ENCODE data around the gene SHROOM3. TPM values are rescaled to one million over a fixed set of nuclear protein-coding genes. Genes with fewer than 3 reads are reported as not detected.

SHROOM3 gene
- total and polyA plus RNA-seq, 2 donors (not counting 1 experiment from before 2014, with no cell fraction given) = 0.91 to 1.5 TPM

DNA sequence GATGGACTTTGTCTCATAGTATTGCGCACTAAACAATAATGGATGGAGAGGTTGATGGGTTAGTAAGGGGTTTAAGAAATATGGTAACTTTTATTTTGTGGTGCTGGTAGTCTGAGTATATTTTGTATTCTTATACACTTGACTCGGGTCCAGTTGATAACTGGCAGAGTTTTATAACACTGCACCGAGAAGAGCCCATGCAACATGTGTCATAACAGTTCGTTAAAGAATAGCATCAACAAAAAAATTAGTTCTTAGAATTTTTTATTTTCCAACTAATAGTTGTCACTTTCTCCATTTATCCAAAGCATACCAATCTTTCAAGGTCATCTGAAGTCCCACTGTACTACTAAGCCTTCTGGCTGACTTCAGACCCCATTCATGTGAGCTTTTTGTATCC lies 287.8 kb downstream of the SHROOM3 start:
- Mint-ChIP-seq H3K9me3 (ENCODE audit: insufficient read depth) (no peaks in the 10 kb centered on the region), H3K27ac (no peak overlapping the region), H3K4me1 (peaks cover 4% of the 10 kb centered on the region), H3K27me3 (no peaks in the 10 kb centered on the region), H3K4me3 (no peak overlapping the region)
- H3K9ac ChIP-seq (ENCODE audit: low read length) = no peak overlapping the region
- no peaks in the 10 kb centered on the region for H3K36me3 ChIP-seq (replicated peaks in 1 of 2; ENCODE audit: control extremely low read depth in 1 of 2, control insufficient read depth in 1 of 2, extremely low read depth in 1 of 2, insufficient read depth in 2 of 2, low read length in 1 of 2)
- no peaks in the 10 kb centered on the region for H3K79me2 ChIP-seq (ENCODE audit: control insufficient read depth, insufficient read depth, low read length)
- no peak overlapping the region for H3K27ac ChIP-seq (ENCODE audit: low read length in 2 of 2)
- no peaks in the 10 kb centered on the region for H3K27me3 ChIP-seq (replicated peaks in 1 of 4; ENCODE audit: control extremely low read depth in 1 of 4, control insufficient read depth in 3 of 4, insufficient read depth in 4 of 4, low read length in 3 of 4)
- no peaks in the 10 kb centered on the region for H4K20me1 ChIP-seq (ENCODE audit: control insufficient read depth, insufficient read depth, low read length, poor library complexity, severe bottlenecking)
- no peaks in the 10 kb centered on the region for H3K9me3 ChIP-seq (ENCODE audit: control extremely low read depth in 1 of 3, control insufficient read depth in 2 of 3, insufficient read depth in 1 of 3, low read length in 2 of 3)
- ChIA-PET CTCF (no interaction called here), POLR2A (no interaction called here)
- no peak overlapping the region for H2AFZ ChIP-seq (ENCODE audit: insufficient read depth, low read depth, low read length, poor library complexity, severe bottlenecking)
- no peaks in the 10 kb centered on the region for H3K4me1 ChIP-seq (ENCODE audit: control insufficient read depth in 2 of 2, insufficient read depth in 2 of 2, low read length in 2 of 2)
- intact Hi-C loops (cut with micrococcal nuclease) = no loop called here
- ATAC-seq (ENCODE audit: low read depth) (no peak), DNase-seq (no peak)
- no peak overlapping the region for H3K4me2 ChIP-seq (replicated peaks; ENCODE audit: low read depth, low read length, poor library complexity, severe bottlenecking)
- H3K4me3 ChIP-seq (ENCODE audit: control extremely low read depth in 1 of 5, extremely low read depth in 1 of 5, insufficient read depth in 1 of 5, low read depth in 2 of 5, low read length in 4 of 5) = no peak overlapping the region
- TF ChIP-seq EZH2 (IDR thresholded peaks at IDR 0.05; ENCODE audit: borderline replicate concordance, insufficient read depth, low read depth, low read length, poor library complexity, severe bottlenecking) (no peak), CTCF (IDR thresholded peaks at IDR 0.05) (no peak)
- WGBS (ENCODE audit: insufficient coverage) = 100% methylated on average over 1 of the region's 4 CpGs

DNA sequence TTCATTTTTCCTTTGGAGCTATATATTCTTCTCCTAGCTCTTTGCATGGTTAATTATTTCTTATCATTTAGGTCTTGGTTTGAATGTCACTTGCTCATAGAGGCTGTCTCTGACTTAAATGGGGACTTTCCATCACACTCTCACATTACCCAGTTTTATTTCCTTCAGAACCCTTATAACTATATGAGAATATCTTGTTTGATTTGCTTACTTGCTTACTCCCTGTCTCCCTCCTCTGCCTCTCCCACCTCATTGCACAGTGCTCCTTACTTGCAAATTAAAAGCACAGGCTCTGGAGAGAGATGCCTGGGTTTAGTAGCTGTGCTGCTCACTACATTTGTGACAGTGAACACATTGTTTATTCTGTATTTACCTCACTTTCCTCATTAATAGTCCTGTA lies 288.3 kb downstream of the SHROOM3 start:
- Histone ChIP-seq H4K20me1 (ENCODE audit: control insufficient read depth, insufficient read depth, low read length, poor library complexity, severe bottlenecking) (no peaks in the 10 kb centered on the region), H3K36me3 (replicated peaks in 1 of 2; ENCODE audit: control extremely low read depth in 1 of 2, control insufficient read depth in 1 of 2, extremely low read depth in 1 of 2, insufficient read depth in 2 of 2, low read length in 1 of 2) (no peaks in the 10 kb centered on the region), H3K4me2 (replicated peaks; ENCODE audit: low read depth, low read length, poor library complexity, severe bottlenecking) (no peak overlapping the region), H3K27ac (ENCODE audit: low read length in 2 of 2) (no peak overlapping the region), H3K9me3 (ENCODE audit: control extremely low read depth in 1 of 3, control insufficient read depth in 2 of 3, insufficient read depth in 1 of 3, low read length in 2 of 3) (no peaks in the 10 kb centered on the region), H3K4me1 (ENCODE audit: control insufficient read depth in 2 of 2, insufficient read depth in 2 of 2, low read length in 2 of 2) (no peaks in the 10 kb centered on the region), H3K79me2 (ENCODE audit: control insufficient read depth, insufficient read depth, low read length) (no peaks in the 10 kb centered on the region), H3K4me3 (ENCODE audit: control extremely low read depth in 1 of 5, extremely low read depth in 1 of 5, insufficient read depth in 1 of 5, low read depth in 2 of 5, low read length in 4 of 5) (no peak overlapping the region), H2AFZ (ENCODE audit: insufficient read depth, low read depth, low read length, poor library complexity, severe bottlenecking) (no peak overlapping the region), H3K9ac (ENCODE audit: low read length) (no peak overlapping the region), H3K27me3 (replicated peaks in 1 of 4; ENCODE audit: control extremely low read depth in 1 of 4, control insufficient read depth in 3 of 4, insufficient read depth in 4 of 4, low read length in 3 of 4) (no peaks in the 10 kb centered on the region)
- no peak for DNase-seq
- H3K4me3 Mint-ChIP-seq = no peak overlapping the region
- no peak overlapping the region for H3K27ac Mint-ChIP-seq
- POLR2A ChIA-PET = no interaction called here
- CTCF ChIA-PET = no interaction called here
- H3K27me3 Mint-ChIP-seq = peaks cover 3% of the 10 kb centered on the region
- ATAC-seq (ENCODE audit: low read depth) = no peak
- intact Hi-C loops (cut with micrococcal nuclease) = no loop called here
- TF ChIP-seq CTCF (IDR thresholded peaks at IDR 0.05) (no peak), EZH2 (IDR thresholded peaks at IDR 0.05; ENCODE audit: borderline replicate concordance, insufficient read depth, low read depth, low read length, poor library complexity, severe bottlenecking) (no peak)
- no peaks in the 10 kb centered on the region for H3K9me3 Mint-ChIP-seq (ENCODE audit: insufficient read depth)
- H3K4me1 Mint-ChIP-seq = peaks cover 3% of the 10 kb centered on the region
